ENCODE results near the gene LIM2. TPM values are rescaled to one million over a fixed set of nuclear protein-coding genes. Genes with fewer than 3 reads are reported as not detected.

LIM2 gene
- total and polyA plus RNA-seq, 2 donors (not counting 1 experiment from before 2014, with no cell fraction given), result not detected

DNA sequence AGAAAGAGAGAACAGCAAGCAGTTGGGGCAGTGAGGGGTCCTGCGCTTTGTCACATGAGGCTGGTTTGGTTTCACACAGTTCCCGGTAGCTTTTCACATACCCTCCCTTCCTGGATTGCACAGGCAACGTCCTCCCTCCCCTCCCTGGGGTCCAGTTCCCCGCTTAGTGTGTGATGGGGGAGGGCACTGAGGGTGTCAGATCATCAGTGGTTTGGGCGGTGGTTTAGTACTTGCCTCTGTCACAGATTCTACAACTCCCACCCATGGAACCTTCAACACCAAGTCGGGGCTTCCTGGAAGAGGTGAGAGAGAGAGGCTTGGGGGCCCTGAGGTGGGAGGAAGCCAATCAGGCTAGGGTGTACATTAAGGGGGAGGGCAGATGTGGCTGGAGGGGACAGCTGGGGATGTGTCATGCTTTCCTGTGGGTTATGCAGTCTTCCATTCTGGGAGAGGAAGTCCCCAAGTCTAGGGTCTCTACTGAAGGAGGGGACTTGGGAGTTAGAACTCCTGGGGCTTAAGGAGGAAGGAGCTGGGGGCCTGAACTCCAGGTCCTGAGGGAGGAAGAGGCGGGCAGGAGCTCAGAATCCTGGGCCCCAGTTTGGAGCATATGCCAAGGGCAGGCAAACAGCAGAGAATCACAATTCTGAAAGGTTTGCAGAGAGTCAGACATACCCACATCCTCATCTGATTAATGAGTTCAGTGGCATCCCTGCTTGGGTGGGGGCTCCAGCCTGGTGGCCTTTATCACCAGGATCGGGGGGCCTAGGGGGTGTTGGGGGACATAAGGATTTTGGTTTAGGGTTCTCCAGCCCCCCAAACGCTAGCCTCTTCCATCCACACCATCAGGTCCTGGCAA lies 14.9 kb downstream of the LIM2 start, which contains the start of gene NKG7:
NKG7 (minus strand) TSS at position 6 of the 856 bp plus-strand sequence. CDS start 119 bp downstream, outside the sequence.
- POLR2A ChIA-PET, result no interaction called here

More for the DNA sequence above, 14.9 kb downstream of the LIM2 start, which contains the start of gene NKG7:
- peak within 1 kb of the TSS; percentile 38 for H2AFZ ChIP-seq (ENCODE audit: insufficient read depth, low read depth, low read length, poor library complexity, severe bottlenecking)
- CTCF ChIA-PET, result interaction anchor here (1.6 kb wide), 1 partner anchor 45 kb away, joined by 3 read pairs; the partner anchor contains the start of gene SIGLEC10
- intact Hi-C loops (cut with micrococcal nuclease), result no loop called here
- no peaks in the 10 kb centered on the region for H3K27me3 ChIP-seq (replicated peaks in 1 of 4; ENCODE audit: control extremely low read depth in 1 of 4, control insufficient read depth in 3 of 4, insufficient read depth in 4 of 4, low read length in 3 of 4)
- TF ChIP-seq, protein P1, sequence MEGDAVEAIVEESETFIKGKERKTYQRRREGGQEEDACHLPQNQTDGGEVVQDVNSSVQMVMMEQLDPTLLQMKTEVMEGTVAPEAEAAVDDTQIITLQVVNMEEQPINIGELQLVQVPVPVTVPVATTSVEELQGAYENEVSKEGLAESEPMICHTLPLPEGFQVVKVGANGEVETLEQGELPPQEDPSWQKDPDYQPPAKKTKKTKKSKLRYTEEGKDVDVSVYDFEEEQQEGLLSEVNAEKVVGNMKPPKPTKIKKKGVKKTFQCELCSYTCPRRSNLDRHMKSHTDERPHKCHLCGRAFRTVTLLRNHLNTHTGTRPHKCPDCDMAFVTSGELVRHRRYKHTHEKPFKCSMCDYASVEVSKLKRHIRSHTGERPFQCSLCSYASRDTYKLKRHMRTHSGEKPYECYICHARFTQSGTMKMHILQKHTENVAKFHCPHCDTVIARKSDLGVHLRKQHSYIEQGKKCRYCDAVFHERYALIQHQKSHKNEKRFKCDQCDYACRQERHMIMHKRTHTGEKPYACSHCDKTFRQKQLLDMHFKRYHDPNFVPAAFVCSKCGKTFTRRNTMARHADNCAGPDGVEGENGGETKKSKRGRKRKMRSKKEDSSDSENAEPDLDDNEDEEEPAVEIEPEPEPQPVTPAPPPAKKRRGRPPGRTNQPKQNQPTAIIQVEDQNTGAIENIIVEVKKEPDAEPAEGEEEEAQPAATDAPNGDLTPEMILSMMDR (IDR thresholded peaks at IDR 0.05), result no peak
- no peak for TF ChIP-seq EZH2 (IDR thresholded peaks at IDR 0.05; ENCODE audit: borderline replicate concordance, insufficient read depth, low read depth, low read length, poor library complexity, severe bottlenecking)
- no peaks in the 10 kb centered on the region for H3K9me3 ChIP-seq (ENCODE audit: control extremely low read depth in 1 of 3, control insufficient read depth in 2 of 3, insufficient read depth in 1 of 3, low read length in 2 of 3)
- peaks cover 0 to 17% of the 10 kb centered on the region in 2 donors for H3K4me1 ChIP-seq (ENCODE audit: control insufficient read depth in 2 of 2, insufficient read depth in 2 of 2, low read length in 2 of 2)
- H3K36me3 ChIP-seq (replicated peaks in 1 of 2; ENCODE audit: control extremely low read depth in 1 of 2, control insufficient read depth in 1 of 2, extremely low read depth in 1 of 2, insufficient read depth in 2 of 2, low read length in 1 of 2), result no peaks in the 10 kb centered on the region
- DNase-seq, result no peak
- Mint-ChIP-seq H3K4me1 (peaks cover 9% of the 10 kb centered on the region), H3K27me3 (no peaks in the 10 kb centered on the region), H3K9me3 (ENCODE audit: insufficient read depth) (no peaks in the 10 kb centered on the region), H3K4me3 (no peak within 1 kb of the TSS), H3K27ac (peak within 1 kb of the TSS; percentile 46)
- H3K4me3 ChIP-seq (ENCODE audit: control extremely low read depth in 1 of 5, extremely low read depth in 1 of 5, insufficient read depth in 1 of 5, low read depth in 2 of 5, low read length in 4 of 5), result no peak within 1 kb of the TSS
- WGBS (ENCODE audit: insufficient coverage), result no CpG with 5 or more reads among the region's 9 CpGs
- H3K4me2 ChIP-seq (replicated peaks; ENCODE audit: low read depth, low read length, poor library complexity, severe bottlenecking), result peak within 1 kb of the TSS; percentile 19
- H3K9ac ChIP-seq (ENCODE audit: low read length), result no peak within 1 kb of the TSS
- H3K27ac ChIP-seq (ENCODE audit: low read length in 2 of 2), result no peak within 1 kb of the TSS
- H4K20me1 ChIP-seq (ENCODE audit: control insufficient read depth, insufficient read depth, low read length, poor library complexity, severe bottlenecking), result no peaks in the 10 kb centered on the region
- ATAC-seq (ENCODE audit: low read depth), result no peak
- H3K79me2 ChIP-seq (ENCODE audit: control insufficient read depth, insufficient read depth, low read length), result no peaks in the 10 kb centered on the region

Data from B cell (primary cell).